Epithelial cell of prostate (primary cell): Measurements from ENCODE around the gene INHA.

ENCODE experiments used
- DNase-seq: peaks from one replicate; pipeline ENCODE4 v3.0.0-alpha.2; 2011; ENCODE audit warnings: low read depth, low spot score
- H3K27ac ChIP-seq: fragments of 450-650 bp; 2 replicates; pipeline ENCODE4 v1.5.1; 2017; ENCODE audit warnings: mild to moderate bottlenecking

INHA gene

GRCh38 chr2:219571311-219572236 is 536 bp upstream of the INHA start, which contains the start of gene OBSL1:
Gene OBSL1, minus strand, starts transcription at chr2:219571539. Its CDS starts 307 bp downstream, at chr2:219571232.
- peak within 1 kb of the TSS; percentile 43 for H3K27ac ChIP-seq
- DNase-seq, result peak; percentile 41

- no peak overlapping the region for H3K27ac ChIP-seq
- DNase-seq, result no peak
Observed at GRCh38 chr2:219573166-219573565, 1.1 kb downstream of the INHA start.

GRCh38 chr2:219574484-219575311 is 2.6 kb downstream of the INHA start:
- DNase-seq, result no peak
- no peak overlapping the region for H3K27ac ChIP-seq

GRCh38 chr2:219575566-219576504 is 3.7 kb downstream of the INHA start:
- DNase-seq, result no peak
- H3K27ac ChIP-seq, result no peak overlapping the region

- no peak for DNase-seq
- no peak overlapping the region for H3K27ac ChIP-seq
Observed at GRCh38 chr2:219576505-219577388, 4.6 kb downstream of the INHA start.

- H3K27ac ChIP-seq, result no peak overlapping the region
- DNase-seq, result no peak
Observed at GRCh38 chr2:219578811-219579613, 6.9 kb downstream of the INHA start.

GRCh38 chr2:219581346-219581745 is 9.2 kb downstream of the INHA start:
- H3K27ac ChIP-seq, result no peak overlapping the region
- DNase-seq, result no peak

- no peak for DNase-seq
- H3K27ac ChIP-seq, result no peak overlapping the region
Observed at GRCh38 chr2:219591091-219591490, 19.0 kb downstream of the INHA start.

GRCh38 chr2:219592736-219593135 is 20.6 kb downstream of the INHA start:
- no peak overlapping the region for H3K27ac ChIP-seq
- DNase-seq, result no peak

GRCh38 chr2:219593154-219593553 is 21.0 kb downstream of the INHA start:
- DNase-seq, result no peak
- H3K27ac ChIP-seq, result no peak overlapping the region

GRCh38 chr2:219595256-219595655 is 23.1 kb downstream of the INHA start:
- no peak overlapping the region for H3K27ac ChIP-seq
- no peak for DNase-seq

GRCh38 chr2:219596954-219597551 is 24.9 kb downstream of the INHA start:
- peak overlapping the region; percentile 87 for H3K27ac ChIP-seq
- DNase-seq, result no peak

GRCh38 chr2:219597552-219598307 is 25.6 kb downstream of the INHA start, which contains the start of gene STK11IP:
Gene STK11IP, plus strand, starts transcription at chr2:219597857. Its CDS starts 263 bp downstream, at chr2:219598120.
- peak within 1 kb of the TSS; percentile 87 for H3K27ac ChIP-seq
- DNase-seq, result peak; percentile 70

GRCh38 chr2:219598308-219599078 is 26.4 kb downstream of the INHA start:
- H3K27ac ChIP-seq, result peak overlapping the region; percentile 87
- no peak for DNase-seq

GRCh38 chr2:219603771-219604170 is 31.7 kb downstream of the INHA start:
- DNase-seq, result no peak

GRCh38 chr2:219605607-219605954 is 33.5 kb downstream of the INHA start:
- H3K27ac ChIP-seq, result no peak overlapping the region
- DNase-seq, result no peak

More at GRCh38 chr2:219603771-219604170, 31.7 kb downstream of the INHA start:
- no peak overlapping the region for H3K27ac ChIP-seq
